ENCODE data around the gene RHOXF2B.
"Not testable (repeated sequence)": the region's sequence is repeated elsewhere in the genome, so short reads cannot be mapped to it uniquely, and the experiment has no call there.

RHOXF2B gene

GRCh38 chrX:120077590-120077989 is at the start of gene RHOXF2B:
RHOXF2B (minus strand) TSS chrX:120077690; CDS start chrX:120077552, 138 bp downstream.
- not testable (repeated sequence) for DNase-seq

GRCh38 chrX:120125444-120125843 is 48.0 kb upstream of the RHOXF2B start:
- DNase-seq = no peak

- no peak for DNase-seq
Measured at GRCh38 chrX:120120223-120120622, 42.7 kb upstream of the RHOXF2B start.

GRCh38 chrX:120115438-120115963 is 38.0 kb upstream of the RHOXF2B start, which contains the start of gene RHOXF1:
RHOXF1 (minus strand) TSS chrX:120115913; CDS start chrX:120115862, 51 bp downstream.
- DNase-seq = no peak

- DNase-seq = no peak
Measured at GRCh38 chrX:120111611-120112010, 34.1 kb upstream of the RHOXF2B start.

- no peak for DNase-seq
Measured at GRCh38 chrX:120109378-120109777, 31.9 kb upstream of the RHOXF2B start.

GRCh38 chrX:120104707-120105106 is 27.2 kb upstream of the RHOXF2B start:
- not testable (repeated sequence) for DNase-seq

GRCh38 chrX:120101057-120101456 is 23.6 kb upstream of the RHOXF2B start:
- DNase-seq = not testable (repeated sequence)

- peak in 1 of 2 experiments; percentile 0 for DNase-seq
Measured at GRCh38 chrX:120090208-120090607, 12.7 kb upstream of the RHOXF2B start.

- DNase-seq = no peak
Measured at GRCh38 chrX:120087289-120088017, 10.0 kb upstream of the RHOXF2B start.

GRCh38 chrX:120085553-120086185 is 8.2 kb upstream of the RHOXF2B start:
- not testable (repeated sequence) for DNase-seq

GRCh38 chrX:120066169-120066568 is 11.3 kb downstream of the RHOXF2B start:
- DNase-seq = not testable (repeated sequence)

- DNase-seq = not testable (repeated sequence)
Measured at GRCh38 chrX:120042712-120043111, 34.8 kb downstream of the RHOXF2B start.

GRCh38 chrX:120042247-120042646 is 35.2 kb downstream of the RHOXF2B start:
- not testable (repeated sequence) for DNase-seq

- DNase-seq = not testable (repeated sequence)
Measured at GRCh38 chrX:120040176-120040575, 37.3 kb downstream of the RHOXF2B start.

GRCh38 chrX:120039087-120039733 is 38.3 kb downstream of the RHOXF2B start:
- DNase-seq = not testable (repeated sequence)

- no peak for DNase-seq
Measured at GRCh38 chrX:120036704-120037103, 40.8 kb downstream of the RHOXF2B start.

GRCh38 chrX:120035522-120036309 is 41.8 kb downstream of the RHOXF2B start:
- DNase-seq = not testable (repeated sequence)

- DNase-seq = no peak
Measured at GRCh38 chrX:120029354-120029753, 48.1 kb downstream of the RHOXF2B start.

- DNase-seq = no peak
Measured at GRCh38 chrX:120023259-120023658, 54.2 kb downstream of the RHOXF2B start.

- no peak for DNase-seq
Measured at GRCh38 chrX:120022763-120023162, 54.7 kb downstream of the RHOXF2B start.

Measured in NCI-H526 (cell line).